ENCODE measurements around the gene BEGAIN. TPM values are rescaled to one million over a fixed set of nuclear protein-coding genes. Genes with fewer than 3 reads are reported as not detected.

BEGAIN gene
- polyA plus RNA-seq, 2 of the 4 experiments (the other 2 are of a cell fraction) = 1.4 to 3.7 TPM

- WGBS (ENCODE audit: missing lambda C conversion rate) = no CpG with 5 or more reads among the region's 8 CpGs
- no peak for TF ChIP-seq POLR2A (IDR thresholded peaks at IDR 0.05; ENCODE audit: low read length)
- no peak for TF ChIP-seq SREBF2 (IDR thresholded peaks at IDR 0.05)
- no peak for TF ChIP-seq JUN (IDR thresholded peaks at IDR 0.05)
- TF ChIP-seq ZC3H11A (IDR thresholded peaks at IDR 0.05) = no peak
- no peak for TF ChIP-seq SMC3 (IDR thresholded peaks at IDR 0.05)
- TF ChIP-seq HDAC2 (IDR thresholded peaks at IDR 0.05) = no peak
- TF ChIP-seq, protein P1, sequence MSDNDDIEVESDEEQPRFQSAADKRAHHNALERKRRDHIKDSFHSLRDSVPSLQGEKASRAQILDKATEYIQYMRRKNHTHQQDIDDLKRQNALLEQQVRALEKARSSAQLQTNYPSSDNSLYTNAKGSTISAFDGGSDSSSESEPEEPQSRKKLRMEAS (IDR thresholded peaks at IDR 0.05) = no peak
- ATAC-seq (no peak), DNase-seq (ENCODE audit: low read depth in 1 of 2, low spot score in 1 of 2) (no peak), FAIRE-seq (no peak)
- Histone ChIP-seq H3K4me2 (peak overlapping the region; percentile 92), H3K4me3 (peak overlapping the region; percentile 94), H3K9me3 (no peaks in the 10 kb centered on the region), H3K4me1 (peaks cover 10% of the 10 kb centered on the region), H3K27ac (peak overlapping the region; percentile 95 to 96)
- CTCF ChIA-PET = interaction anchor here (1.0 to 2.5 kb wide), 2 partner anchors 10 to 201 kb away, joined by 3 to 9 read pairs; no protein-coding TSS in a partner anchor
- POLR2A ChIA-PET = no interaction called here
These were observed 1.1 kb downstream of the BEGAIN start for GRCh38 chr14:100586153-100586402.

DNA sequence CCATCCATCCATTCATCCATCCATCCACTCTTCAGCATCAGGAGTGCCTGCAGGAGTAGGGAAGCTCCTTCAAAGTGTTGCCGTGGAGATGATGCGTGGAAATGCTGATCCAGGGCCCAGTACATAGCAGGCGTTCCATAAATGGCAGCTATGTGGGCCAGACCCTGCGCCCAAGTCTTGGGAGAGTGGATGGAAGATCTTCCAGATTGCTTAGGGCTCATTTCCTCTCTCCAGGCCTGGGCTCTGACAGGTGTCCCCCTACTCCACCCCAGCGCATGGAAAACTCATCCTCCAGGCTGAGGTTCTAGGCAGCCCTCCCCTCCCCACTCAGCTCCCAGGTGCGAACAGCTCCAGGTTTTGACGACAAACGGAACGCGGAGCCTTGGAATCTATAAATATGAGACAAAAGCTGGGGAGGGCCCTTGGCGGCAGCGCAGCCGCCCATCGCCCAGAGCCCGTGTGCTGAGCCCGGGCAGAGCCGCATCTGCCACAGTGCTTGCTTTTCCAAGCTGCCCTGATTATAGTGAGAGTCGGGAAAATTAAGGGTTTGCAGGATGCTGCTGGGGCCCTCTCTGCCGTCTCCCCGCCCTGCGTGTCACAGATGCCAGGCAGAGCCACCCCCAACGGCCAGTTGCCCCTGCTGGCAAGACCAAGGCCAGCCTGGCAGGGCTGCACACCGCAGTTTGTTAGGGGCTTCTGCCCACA, 1.6 kb downstream of the BEGAIN start:
- Histone ChIP-seq H3K9me3 (no peaks in the 10 kb centered on the region), H3K4me1 (peaks cover 10% of the 10 kb centered on the region), H3K27ac (peak overlapping the region; percentile 95 to 96), H3K4me3 (peak overlapping the region; percentile 94; the same call in 2 of the 3 replicates), H3K4me2 (peak overlapping the region; percentile 92)
- CTCF ChIA-PET = interaction anchor here (1.0 to 2.5 kb wide), 2 partner anchors 10 to 201 kb away, joined by 3 to 9 read pairs; no protein-coding TSS in a partner anchor
- TF ChIP-seq TFCP2L1 (CRISPR knock-in tag; IDR thresholded peaks at IDR 0.05) (no peak), NFE2L2 (conservative IDR thresholded peaks at IDR 0.05; ENCODE audit: low read length) (no peak), CTCF (IDR thresholded peaks at IDR 0.05) (no peak), JUN (IDR thresholded peaks at IDR 0.05) (no peak), MYC (IDR thresholded peaks at IDR 0.05; ENCODE audit: borderline replicate concordance, low read length) (no peak), FOSB (CRISPR knock-in tag; IDR thresholded peaks at IDR 0.05) (no peak), EP300 (IDR thresholded peaks at IDR 0.05) (no peak), CBX8 (IDR thresholded peaks at IDR 0.05) (no peak), PBX3 (IDR thresholded peaks at IDR 0.05) (no peak), MAFK (IDR thresholded peaks at IDR 0.05; ENCODE audit: partially characterized antibody) (no peak), BCL3 (IDR thresholded peaks at IDR 0.05) (no peak), HDAC2 (IDR thresholded peaks at IDR 0.05) (no peak), SMC3 (IDR thresholded peaks at IDR 0.05) (no peak)
- TF ChIP-seq, protein P1 (IDR thresholded peaks at IDR 0.05) = no peak
- TF ChIP-seq, protein P2, sequence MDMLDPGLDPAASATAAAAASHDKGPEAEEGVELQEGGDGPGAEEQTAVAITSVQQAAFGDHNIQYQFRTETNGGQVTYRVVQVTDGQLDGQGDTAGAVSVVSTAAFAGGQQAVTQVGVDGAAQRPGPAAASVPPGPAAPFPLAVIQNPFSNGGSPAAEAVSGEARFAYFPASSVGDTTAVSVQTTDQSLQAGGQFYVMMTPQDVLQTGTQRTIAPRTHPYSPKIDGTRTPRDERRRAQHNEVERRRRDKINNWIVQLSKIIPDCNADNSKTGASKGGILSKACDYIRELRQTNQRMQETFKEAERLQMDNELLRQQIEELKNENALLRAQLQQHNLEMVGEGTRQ (IDR thresholded peaks at IDR 0.05) = no peak
- DNase-seq (ENCODE audit: low read depth in 1 of 2, low spot score in 1 of 2) (no peak), FAIRE-seq (no peak), ATAC-seq (no peak)
- WGBS (ENCODE audit: missing lambda C conversion rate) = 95% methylated on average over 23 of the region's 23 CpGs
- POLR2A ChIA-PET = no interaction called here

All from A549 (cell line).